NCI-H1930 (cell line): Measurements from ENCODE around the gene RPS21.

Experiments used
- DNase-seq, 2 experiments: peaks; one replicate each; lab custom pipeline; 2025; lab: John Stamatoyannopoulos, UW

RPS21 gene

GRCh38 chr20:62354031-62354808 lies 32.7 kb upstream of the RPS21 start:
- no peak for DNase-seq

- no peak for DNase-seq
These were observed 32.0 kb upstream of the RPS21 start for GRCh38 chr20:62354811-62355341.

GRCh38 chr20:62355516-62355877 lies 31.4 kb upstream of the RPS21 start:
- no peak for DNase-seq

GRCh38 chr20:62355878-62356588 lies 30.9 kb upstream of the RPS21 start:
- DNase-seq: no peak

- DNase-seq: no peak
These were observed 30.2 kb upstream of the RPS21 start for GRCh38 chr20:62356589-62357186.

- no peak for DNase-seq
These were observed 29.7 kb upstream of the RPS21 start for GRCh38 chr20:62357187-62357667.

GRCh38 chr20:62357681-62358080 lies 29.2 kb upstream of the RPS21 start:
- no peak for DNase-seq

- DNase-seq: no peak
These were observed 28.5 kb upstream of the RPS21 start for GRCh38 chr20:62358171-62359042.

GRCh38 chr20:62359043-62359490 lies 27.8 kb upstream of the RPS21 start:
- DNase-seq: no peak

- no peak for DNase-seq
These were observed 27.3 kb upstream of the RPS21 start for GRCh38 chr20:62359491-62360121.

- DNase-seq: no peak
These were observed 25.8 kb upstream of the RPS21 start for GRCh38 chr20:62360854-62361798.

GRCh38 chr20:62361799-62362589 lies 24.9 kb upstream of the RPS21 start:
- no peak for DNase-seq

- DNase-seq: no peak
These were observed 24.3 kb upstream of the RPS21 start for GRCh38 chr20:62362590-62362940.

- no peak for DNase-seq
These were observed 23.6 kb upstream of the RPS21 start for GRCh38 chr20:62362991-62363919.

- no peak for DNase-seq
These were observed 22.7 kb upstream of the RPS21 start for GRCh38 chr20:62363920-62364851.

GRCh38 chr20:62364911-62365736 lies 21.8 kb upstream of the RPS21 start:
- no peak for DNase-seq
